Measurements from ENCODE around the gene CAPN5. TPM values are rescaled to one million over a fixed set of nuclear protein-coding genes. Genes with fewer than 3 reads are reported as not detected.

CAPN5 gene
- total RNA-seq, 2 donors from 2014 or later: 2.6 to 4.0 TPM

DNA sequence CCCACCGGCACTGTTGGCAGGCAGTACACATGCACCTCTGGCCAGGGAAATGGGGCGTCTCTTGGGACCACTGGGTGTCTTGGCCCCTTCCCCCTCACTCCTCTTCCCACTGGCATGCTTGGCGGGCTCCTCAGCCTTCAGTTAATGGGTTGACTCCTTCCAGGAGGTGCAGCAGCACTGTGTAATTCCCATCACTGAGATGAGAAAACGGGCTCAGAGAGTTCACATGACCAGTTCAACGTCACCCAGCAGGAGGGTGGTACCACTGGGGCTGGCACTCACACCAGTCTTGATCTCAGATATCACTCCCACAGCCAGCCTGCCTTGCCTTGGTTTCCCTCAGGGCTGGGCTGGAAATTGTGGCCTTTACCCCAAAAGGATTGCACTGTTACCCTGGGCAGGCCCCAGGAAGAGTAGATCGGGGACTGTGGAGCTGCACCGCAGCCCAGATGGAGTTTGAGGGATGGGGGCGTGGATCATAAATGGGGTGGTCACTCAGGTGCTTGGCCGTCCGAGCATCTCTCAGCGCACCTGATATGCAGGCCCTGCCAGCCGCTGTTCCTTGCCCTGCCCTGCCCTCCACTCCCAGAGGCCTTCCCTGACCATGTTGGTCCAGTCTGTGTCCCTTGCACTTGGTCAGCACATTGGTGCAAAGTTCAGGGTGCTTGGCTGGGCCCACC, 16.9 kb downstream of the CAPN5 start:
- H3K27me3 ChIP-seq: no peaks in the 10 kb centered on the region
- H3K36me3 ChIP-seq: no peaks in the 10 kb centered on the region
- TF ChIP-seq, protein P1, sequence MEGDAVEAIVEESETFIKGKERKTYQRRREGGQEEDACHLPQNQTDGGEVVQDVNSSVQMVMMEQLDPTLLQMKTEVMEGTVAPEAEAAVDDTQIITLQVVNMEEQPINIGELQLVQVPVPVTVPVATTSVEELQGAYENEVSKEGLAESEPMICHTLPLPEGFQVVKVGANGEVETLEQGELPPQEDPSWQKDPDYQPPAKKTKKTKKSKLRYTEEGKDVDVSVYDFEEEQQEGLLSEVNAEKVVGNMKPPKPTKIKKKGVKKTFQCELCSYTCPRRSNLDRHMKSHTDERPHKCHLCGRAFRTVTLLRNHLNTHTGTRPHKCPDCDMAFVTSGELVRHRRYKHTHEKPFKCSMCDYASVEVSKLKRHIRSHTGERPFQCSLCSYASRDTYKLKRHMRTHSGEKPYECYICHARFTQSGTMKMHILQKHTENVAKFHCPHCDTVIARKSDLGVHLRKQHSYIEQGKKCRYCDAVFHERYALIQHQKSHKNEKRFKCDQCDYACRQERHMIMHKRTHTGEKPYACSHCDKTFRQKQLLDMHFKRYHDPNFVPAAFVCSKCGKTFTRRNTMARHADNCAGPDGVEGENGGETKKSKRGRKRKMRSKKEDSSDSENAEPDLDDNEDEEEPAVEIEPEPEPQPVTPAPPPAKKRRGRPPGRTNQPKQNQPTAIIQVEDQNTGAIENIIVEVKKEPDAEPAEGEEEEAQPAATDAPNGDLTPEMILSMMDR (IDR thresholded peaks at IDR 0.05): no peak
- peaks cover 0 to 25% of the 10 kb centered on the region in 2 donors for H3K4me1 ChIP-seq
- H3K4me3 ChIP-seq: no peak overlapping the region
- DNase-seq (ENCODE audit: low spot score): no peak
- no peaks in the 10 kb centered on the region for H3K9me3 ChIP-seq
- no peak overlapping the region for H3K27ac ChIP-seq

DNA sequence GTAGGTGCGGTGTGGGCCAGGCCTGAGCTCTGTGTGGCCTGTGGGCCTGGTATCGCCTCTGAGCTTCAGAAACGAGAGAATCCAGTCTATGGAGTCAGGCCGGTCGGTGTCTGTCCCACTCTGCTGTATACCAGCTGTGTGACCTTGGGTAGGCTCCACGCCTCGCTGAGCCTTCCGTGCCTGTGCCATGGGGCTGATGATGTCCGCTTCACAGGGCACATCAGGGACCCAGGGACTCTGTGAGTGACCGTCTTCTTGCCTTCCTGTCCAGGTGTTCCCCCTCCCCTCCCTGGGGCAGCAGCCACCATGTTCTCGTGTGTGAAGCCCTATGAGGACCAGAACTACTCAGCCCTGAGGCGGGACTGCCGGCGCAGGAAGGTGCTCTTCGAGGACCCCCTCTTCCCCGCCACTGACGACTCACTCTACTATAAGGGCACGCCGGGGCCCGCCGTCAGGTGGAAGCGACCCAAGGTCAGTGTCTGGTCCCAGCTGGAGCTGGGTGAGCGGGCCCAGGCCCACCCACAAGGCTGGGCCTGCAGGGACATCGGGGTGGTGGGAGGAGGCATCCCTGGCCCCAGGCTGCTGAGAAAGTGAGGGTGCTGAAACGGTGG, 17.9 kb downstream of the CAPN5 start:
- Histone ChIP-seq H3K36me3 (no peaks in the 10 kb centered on the region), H3K4me1 (peaks cover 0 to 25% of the 10 kb centered on the region in 2 donors), H3K27me3 (no peaks in the 10 kb centered on the region), H3K9me3 (no peaks in the 10 kb centered on the region), H3K27ac (no peak overlapping the region), H3K4me3 (no peak overlapping the region)
- no peak for DNase-seq (ENCODE audit: low spot score)
- TF ChIP-seq, protein P1 (IDR thresholded peaks at IDR 0.05): no peak

DNA sequence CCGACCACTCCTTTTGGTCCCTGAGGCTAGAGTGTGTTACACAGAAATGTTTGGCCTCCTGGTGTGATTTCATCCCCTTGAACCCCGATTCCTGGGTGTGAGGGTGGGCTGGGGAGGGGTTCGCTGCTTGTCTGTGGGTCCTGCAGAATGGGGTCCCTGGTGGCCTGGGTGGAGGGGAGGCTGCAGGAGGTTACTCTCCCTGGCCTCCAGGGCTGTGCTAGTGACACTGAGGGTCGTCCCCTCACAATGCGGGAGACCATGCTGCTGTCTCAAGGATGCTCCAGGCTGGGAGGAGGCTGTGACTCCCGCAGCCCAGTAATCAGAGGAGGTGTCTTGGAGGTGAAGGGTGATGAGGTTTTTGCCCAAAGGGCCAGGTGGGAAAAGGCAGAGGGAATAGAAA, 18.9 kb downstream of the CAPN5 start:
- no peak overlapping the region for H3K27ac ChIP-seq
- no peaks in the 10 kb centered on the region for H3K36me3 ChIP-seq
- H3K27me3 ChIP-seq: no peaks in the 10 kb centered on the region
- peaks cover 0 to 25% of the 10 kb centered on the region in 2 donors for H3K4me1 ChIP-seq
- TF ChIP-seq, protein P1 (IDR thresholded peaks at IDR 0.05): no peak
- H3K9me3 ChIP-seq: no peaks in the 10 kb centered on the region
- DNase-seq (ENCODE audit: low spot score): no peak
- H3K4me3 ChIP-seq: no peak overlapping the region

DNA sequence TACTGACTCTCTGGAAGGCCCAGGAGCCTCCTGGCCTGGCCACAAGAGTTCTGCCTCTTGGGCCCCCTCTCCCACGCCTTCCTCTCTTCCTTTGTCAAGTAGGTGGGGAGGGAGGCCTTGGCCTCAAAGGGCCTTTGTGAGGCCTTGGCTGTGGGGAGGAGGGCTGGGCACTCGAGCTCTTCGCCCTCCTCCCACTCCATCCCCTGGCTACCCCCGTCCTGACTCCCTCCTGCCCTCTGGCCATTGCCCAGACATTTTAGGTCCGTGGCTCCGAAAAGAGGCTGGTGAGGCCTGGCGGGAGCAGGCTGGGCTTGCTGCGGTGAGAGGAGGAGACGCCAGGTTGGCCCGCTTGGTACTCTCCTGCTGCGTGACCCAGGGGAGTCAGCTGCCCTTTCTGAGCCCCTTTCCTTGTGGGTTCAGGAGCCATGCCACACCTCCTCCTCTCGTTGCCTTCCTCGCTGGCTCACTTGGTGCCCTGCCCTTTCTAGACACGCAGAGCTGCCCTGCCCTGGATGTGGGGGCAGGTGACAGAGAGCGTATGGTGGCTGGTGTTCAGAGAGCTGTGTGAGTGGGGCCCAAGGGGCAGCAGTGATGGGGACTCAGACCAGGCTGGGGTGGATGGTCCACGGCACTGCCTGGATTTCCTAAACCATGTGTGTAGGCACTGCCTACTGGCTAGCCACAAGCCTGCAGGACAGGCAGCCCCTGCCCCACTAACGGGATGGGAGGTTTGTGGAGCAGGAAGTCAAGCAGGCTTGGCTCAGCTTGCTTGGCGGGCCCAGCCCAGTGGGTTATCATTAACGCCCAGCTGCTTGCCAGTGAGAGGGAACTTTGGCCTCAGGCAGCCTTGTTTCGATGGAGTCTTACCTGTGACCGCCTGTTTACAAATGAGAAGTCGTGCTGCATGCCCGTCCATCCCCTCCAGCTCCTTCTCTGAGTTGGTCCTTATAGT, 20.0 kb downstream of the CAPN5 start:
- no peak overlapping the region for H3K4me3 ChIP-seq
- no peak for DNase-seq (ENCODE audit: low spot score)
- H3K9me3 ChIP-seq: no peaks in the 10 kb centered on the region
- TF ChIP-seq, protein P1 (IDR thresholded peaks at IDR 0.05): no peak
- peaks cover 0 to 25% of the 10 kb centered on the region in 2 donors for H3K4me1 ChIP-seq
- peak overlapping the region in 1 of 2 donors; percentile 16 for H3K27ac ChIP-seq
- no peaks in the 10 kb centered on the region for H3K27me3 ChIP-seq
- H3K36me3 ChIP-seq: no peaks in the 10 kb centered on the region

DNA sequence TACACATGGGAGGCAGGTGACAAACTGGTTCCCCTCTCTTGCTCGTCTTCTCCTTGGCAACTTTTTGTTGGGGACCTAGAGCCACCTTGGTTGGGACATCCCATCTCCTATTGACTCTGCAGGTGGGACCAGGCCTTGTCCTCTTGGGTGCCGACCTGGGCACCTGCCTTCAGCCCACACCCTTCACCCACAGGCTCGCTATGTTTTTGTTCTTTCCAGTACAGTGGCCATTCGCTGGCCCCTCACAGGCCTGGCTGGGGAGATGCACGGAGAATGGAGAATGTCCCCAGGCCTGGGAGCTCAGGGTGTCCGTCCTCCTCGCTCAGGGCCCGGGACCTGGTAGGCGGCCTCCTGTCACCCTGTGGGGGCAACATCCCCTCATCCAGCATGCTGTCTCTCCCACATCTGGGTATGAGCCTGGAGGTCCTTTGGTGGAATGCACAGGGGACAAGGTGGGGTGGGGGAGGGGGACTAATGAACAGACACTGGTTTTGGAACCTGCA, 21.0 kb downstream of the CAPN5 start:
- no peak for DNase-seq (ENCODE audit: low spot score)
- H3K27me3 ChIP-seq: no peaks in the 10 kb centered on the region
- H3K4me3 ChIP-seq: no peak overlapping the region
- H3K9me3 ChIP-seq: no peaks in the 10 kb centered on the region
- no peaks in the 10 kb centered on the region for H3K36me3 ChIP-seq
- no peak overlapping the region for H3K27ac ChIP-seq
- H3K4me1 ChIP-seq: peaks cover 0 to 16% of the 10 kb centered on the region in 2 donors
- TF ChIP-seq, protein P1 (IDR thresholded peaks at IDR 0.05): no peak

Measured in right atrium auricular region (tissue), 2 donors.